SU-DHL-6 (cell line): ENCODE data around the gene ADAM12.

ENCODE experiments used
- H2AFZ ChIP-seq: fragments of 200-600 bp; sonication (generic); 2 replicates; pipeline ENCODE4 v1.6.1; 2014; ENCODE audit warnings: low read depth, mild to moderate bottlenecking, moderate library complexity, mixed read lengths, antibody characterized with exemption, low read length; ENCODE audit not compliant: severe bottlenecking
- H3F3A ChIP-seq: fragments of 200-600 bp; shearing (Covaris generic); 2 replicates; pipeline ENCODE4 v1.6.0; 2016; ENCODE audit warnings: antibody characterized with exemption, mild to moderate bottlenecking; ENCODE audit not compliant: insufficient read depth
- H3K27ac ChIP-seq: fragments of 200-600 bp; sonication (generic); 2 replicates; pipeline ENCODE4 v1.5.1; 2016; ENCODE audit warnings: low read depth, mild to moderate bottlenecking, low read length, moderate library complexity, mixed read lengths
- H3K27me3 ChIP-seq: fragments of 200-600 bp; sonication (generic), shearing (Covaris generic); 2 replicates; pipeline ENCODE4 v1.6.0; 2014; ENCODE audit warnings: mild to moderate bottlenecking, low read length
- H3K36me3 ChIP-seq: fragments of 200-600 bp; sonication (generic); 2 replicates; pipeline ENCODE4 v1.6.1; 2014; ENCODE audit warnings: mild to moderate bottlenecking, low read length, mixed read lengths
- H3K4me2 ChIP-seq: fragments of 300-600, 200-600 bp; shearing (Covaris generic), sonication (generic); 2 replicates; pipeline ENCODE4 v1.6.0; 2014; ENCODE audit warnings: low read length, low read depth, mild to moderate bottlenecking; ENCODE audit not compliant: poor library complexity, severe bottlenecking
- H3K4me3 ChIP-seq: fragments of 200-600 bp; sonication (generic); 2 replicates; pipeline ENCODE4 v1.5.1; 2014; ENCODE audit warnings: antibody characterized with exemption, low read length, mild to moderate bottlenecking, mixed read lengths; ENCODE audit not compliant: insufficient read depth, poor library complexity, severe bottlenecking
- H3K79me2 ChIP-seq: fragments of 200-600 bp; sonication (generic); 2 replicates; pipeline ENCODE4 v1.6.1; 2014; ENCODE audit warnings: mild to moderate bottlenecking, low read length, moderate library complexity; ENCODE audit not compliant: insufficient read depth
- H3K9ac ChIP-seq: fragments of 200-600 bp; sonication (generic); 2 replicates; pipeline ENCODE4 v1.7.0; 2014; ENCODE audit warnings: mild to moderate bottlenecking, low read length
- H3K9me2 ChIP-seq: fragments of 200-600 bp; sonication (generic); replicated peaks from 2 replicates; pipeline ENCODE4 v1.6.1; 2014; ENCODE audit warnings: low read length; ENCODE audit not compliant: insufficient read depth
- H3K9me3 ChIP-seq: fragments of 200-600 bp; sonication (generic); 2 replicates; pipeline ENCODE4 v1.6.1; 2014; ENCODE audit warnings: low read length, mixed read lengths; ENCODE audit not compliant: insufficient read depth
- H4K20me1 ChIP-seq: fragments of 200-600 bp; sonication (generic); 2 replicates; pipeline ENCODE4 v1.6.1; 2014; ENCODE audit warnings: low read depth, mild to moderate bottlenecking, antibody characterized with exemption, low read length, moderate library complexity, mixed read lengths
- EZH2phosphoT487 ChIP-seq: fragments of 200-600 bp; sonication (generic), shearing (Covaris generic); conservative IDR thresholded peaks from 2 replicates; pipeline ENCODE4 v1.6.1; 2018; ENCODE audit warnings: mild to moderate bottlenecking, antibody characterized with exemption, low read length, moderate library complexity, mixed read lengths
- TF ChIP-seq, protein P1 (sequence below): fragments of 200-600 bp; sonication (generic); IDR thresholded peaks from one replicate; pipeline ENCODE4 v1.5.1; 2017; ENCODE audit warnings: antibody characterized with exemption, mild to moderate bottlenecking, low read length, moderate library complexity; ENCODE audit not compliant: insufficient read depth, poor library complexity, severe bottlenecking

The ADAM12 gene

GRCh38 chr10:126129026-126129425 is 259.3 kb downstream of the ADAM12 start:
- no peaks in the 10 kb centered on the region for H3K9me3 ChIP-seq
- H4K20me1 ChIP-seq = no peaks in the 10 kb centered on the region
- no peaks in the 10 kb centered on the region for H3K79me2 ChIP-seq
- TF ChIP-seq EZH2phosphoT487 = no peak
- TF ChIP-seq, protein P1, sequence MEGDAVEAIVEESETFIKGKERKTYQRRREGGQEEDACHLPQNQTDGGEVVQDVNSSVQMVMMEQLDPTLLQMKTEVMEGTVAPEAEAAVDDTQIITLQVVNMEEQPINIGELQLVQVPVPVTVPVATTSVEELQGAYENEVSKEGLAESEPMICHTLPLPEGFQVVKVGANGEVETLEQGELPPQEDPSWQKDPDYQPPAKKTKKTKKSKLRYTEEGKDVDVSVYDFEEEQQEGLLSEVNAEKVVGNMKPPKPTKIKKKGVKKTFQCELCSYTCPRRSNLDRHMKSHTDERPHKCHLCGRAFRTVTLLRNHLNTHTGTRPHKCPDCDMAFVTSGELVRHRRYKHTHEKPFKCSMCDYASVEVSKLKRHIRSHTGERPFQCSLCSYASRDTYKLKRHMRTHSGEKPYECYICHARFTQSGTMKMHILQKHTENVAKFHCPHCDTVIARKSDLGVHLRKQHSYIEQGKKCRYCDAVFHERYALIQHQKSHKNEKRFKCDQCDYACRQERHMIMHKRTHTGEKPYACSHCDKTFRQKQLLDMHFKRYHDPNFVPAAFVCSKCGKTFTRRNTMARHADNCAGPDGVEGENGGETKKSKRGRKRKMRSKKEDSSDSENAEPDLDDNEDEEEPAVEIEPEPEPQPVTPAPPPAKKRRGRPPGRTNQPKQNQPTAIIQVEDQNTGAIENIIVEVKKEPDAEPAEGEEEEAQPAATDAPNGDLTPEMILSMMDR = no peak
- no peak overlapping the region for H3K27ac ChIP-seq
- H3K9ac ChIP-seq = no peak overlapping the region
- H3K27me3 ChIP-seq = no peaks in the 10 kb centered on the region
- H3K4me2 ChIP-seq = no peak overlapping the region
- H3K36me3 ChIP-seq = no peaks in the 10 kb centered on the region
- H2AFZ ChIP-seq = no peak overlapping the region
- H3K9me2 ChIP-seq = no peaks in the 10 kb centered on the region
- H3K4me3 ChIP-seq = no peak overlapping the region
- H3F3A ChIP-seq = no peaks in the 10 kb centered on the region

DNA sequence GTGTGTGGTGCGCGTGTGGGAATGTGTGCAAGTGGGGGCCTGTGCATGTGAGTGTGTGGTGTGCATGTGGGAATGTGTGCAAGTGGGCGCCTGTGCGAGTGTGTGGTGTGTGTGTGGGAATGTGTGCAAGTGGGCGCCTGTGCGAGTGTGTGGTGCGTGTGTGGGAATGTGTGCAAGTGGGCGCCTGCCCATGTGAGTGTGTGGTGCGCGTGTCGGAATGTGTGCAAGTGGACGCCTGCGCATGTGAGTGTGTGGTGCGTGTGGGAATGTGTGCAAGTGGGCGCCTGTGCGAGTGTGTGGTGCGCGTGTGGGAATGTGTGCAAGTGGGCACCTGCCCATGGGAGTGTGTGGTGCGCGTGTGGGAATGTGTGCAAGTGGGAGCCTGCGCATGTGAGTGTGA is 259.7 kb downstream of the ADAM12 start:
- H3K27me3 ChIP-seq = no peaks in the 10 kb centered on the region
- H3K9me2 ChIP-seq = no peaks in the 10 kb centered on the region
- H3K9me3 ChIP-seq = no peaks in the 10 kb centered on the region
- H3K79me2 ChIP-seq = no peaks in the 10 kb centered on the region
- TF ChIP-seq EZH2phosphoT487 = no peak
- TF ChIP-seq, protein P1 = no peak
- H3K9ac ChIP-seq = no peak overlapping the region
- H3K4me2 ChIP-seq = no peak overlapping the region
- no peaks in the 10 kb centered on the region for H3K36me3 ChIP-seq
- no peaks in the 10 kb centered on the region for H3F3A ChIP-seq
- H3K27ac ChIP-seq = no peak overlapping the region
- no peaks in the 10 kb centered on the region for H4K20me1 ChIP-seq
- H3K4me3 ChIP-seq = no peak overlapping the region
- H2AFZ ChIP-seq = no peak overlapping the region

DNA sequence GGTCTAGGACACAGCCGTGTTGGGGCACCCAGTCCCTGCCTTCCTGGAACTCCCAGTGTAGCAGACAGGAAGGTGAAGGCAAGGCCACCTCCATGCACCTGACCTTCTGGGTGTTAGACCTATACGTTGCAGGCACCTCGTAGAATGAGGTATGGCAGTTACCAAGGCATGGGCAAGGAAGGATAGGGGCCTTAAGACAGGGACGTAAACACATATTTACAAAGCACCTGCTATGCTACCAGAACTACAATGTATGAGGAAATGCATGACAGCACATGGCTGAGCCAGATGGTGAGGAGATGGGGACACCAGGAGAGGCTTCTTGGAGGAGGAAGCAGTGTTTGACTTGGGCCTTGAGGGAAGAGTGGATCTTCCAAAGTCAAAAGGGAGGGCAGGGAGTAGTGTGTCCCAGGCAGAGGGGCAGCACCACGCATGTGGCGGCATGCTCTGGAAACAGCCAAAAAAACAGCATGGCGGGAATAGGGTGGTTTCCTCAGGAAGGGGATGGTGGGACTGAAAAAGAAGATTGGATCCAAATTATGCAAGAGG is 260.7 kb downstream of the ADAM12 start:
- no peaks in the 10 kb centered on the region for H3K9me3 ChIP-seq
- H3K9me2 ChIP-seq = no peaks in the 10 kb centered on the region
- H3K27me3 ChIP-seq = no peaks in the 10 kb centered on the region
- no peaks in the 10 kb centered on the region for H4K20me1 ChIP-seq
- H3K4me2 ChIP-seq = no peak overlapping the region
- H3K36me3 ChIP-seq = no peaks in the 10 kb centered on the region
- H3F3A ChIP-seq = no peaks in the 10 kb centered on the region
- no peak overlapping the region for H2AFZ ChIP-seq
- no peak overlapping the region for H3K27ac ChIP-seq
- H3K4me3 ChIP-seq = no peak overlapping the region
- no peaks in the 10 kb centered on the region for H3K79me2 ChIP-seq
- TF ChIP-seq, protein P1 = no peak
- no peak for TF ChIP-seq EZH2phosphoT487
- H3K9ac ChIP-seq = no peak overlapping the region

DNA sequence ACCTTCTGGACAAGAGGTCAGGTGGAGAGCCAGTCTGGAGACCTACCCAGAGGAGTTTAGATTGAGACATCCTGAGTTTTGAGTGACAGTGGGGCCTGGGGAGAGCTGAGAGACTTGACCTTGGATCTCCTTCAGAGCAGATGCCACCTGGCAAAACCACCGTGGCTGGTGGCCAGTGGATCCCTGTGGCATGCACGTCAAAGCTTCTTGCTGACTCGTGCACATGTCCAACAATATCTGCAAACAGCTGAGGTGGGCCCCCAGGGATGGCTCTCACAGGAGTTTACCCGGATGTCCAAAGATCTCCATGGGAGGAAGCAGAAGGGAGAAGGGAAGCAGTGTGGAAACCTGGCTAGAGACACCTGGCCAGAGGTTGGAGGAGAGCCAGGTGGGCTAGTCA is 261.4 kb downstream of the ADAM12 start:
- no peak overlapping the region for H3K4me2 ChIP-seq
- H3K4me3 ChIP-seq = no peak overlapping the region
- no peaks in the 10 kb centered on the region for H4K20me1 ChIP-seq
- H3K9ac ChIP-seq = no peak overlapping the region
- no peaks in the 10 kb centered on the region for H3K79me2 ChIP-seq
- no peaks in the 10 kb centered on the region for H3F3A ChIP-seq
- no peaks in the 10 kb centered on the region for H3K9me2 ChIP-seq
- no peak overlapping the region for H3K27ac ChIP-seq
- H2AFZ ChIP-seq = no peak overlapping the region
- no peaks in the 10 kb centered on the region for H3K9me3 ChIP-seq
- H3K36me3 ChIP-seq = no peaks in the 10 kb centered on the region
- TF ChIP-seq, protein P1 = no peak
- TF ChIP-seq EZH2phosphoT487 = no peak
- no peaks in the 10 kb centered on the region for H3K27me3 ChIP-seq
